HG03558 (cell line): ENCODE data around the gene ZNF142.

Source experiments
- ATAC-seq: cut with Tn5 transposase; IDR thresholded peaks from one replicate; pipeline ENCODE4 v1.9.1; 2021; ENCODE audit warnings: moderate number of reproducible peaks; ENCODE audit not compliant: unreplicated experiment; ENCODE audit errors: extremely low read depth

The ZNF142 gene

DNA sequence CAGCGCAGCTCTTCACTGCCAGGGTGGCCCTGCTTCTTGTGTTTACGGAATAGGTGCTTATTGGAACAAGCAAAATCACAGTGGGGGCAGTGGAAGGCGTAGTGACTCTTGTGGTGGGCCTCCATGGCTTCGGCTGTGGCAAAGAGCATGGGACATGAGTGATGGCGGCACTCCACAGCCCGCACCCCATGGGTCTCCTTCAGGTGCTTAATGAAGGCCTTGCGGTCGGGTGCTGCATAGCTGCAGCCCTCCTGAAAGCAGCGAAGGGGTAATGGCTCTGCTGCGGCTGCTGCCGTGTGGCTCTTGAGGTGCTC is 10.7 kb downstream of the ZNF142 start:
- no peak for ATAC-seq

DNA sequence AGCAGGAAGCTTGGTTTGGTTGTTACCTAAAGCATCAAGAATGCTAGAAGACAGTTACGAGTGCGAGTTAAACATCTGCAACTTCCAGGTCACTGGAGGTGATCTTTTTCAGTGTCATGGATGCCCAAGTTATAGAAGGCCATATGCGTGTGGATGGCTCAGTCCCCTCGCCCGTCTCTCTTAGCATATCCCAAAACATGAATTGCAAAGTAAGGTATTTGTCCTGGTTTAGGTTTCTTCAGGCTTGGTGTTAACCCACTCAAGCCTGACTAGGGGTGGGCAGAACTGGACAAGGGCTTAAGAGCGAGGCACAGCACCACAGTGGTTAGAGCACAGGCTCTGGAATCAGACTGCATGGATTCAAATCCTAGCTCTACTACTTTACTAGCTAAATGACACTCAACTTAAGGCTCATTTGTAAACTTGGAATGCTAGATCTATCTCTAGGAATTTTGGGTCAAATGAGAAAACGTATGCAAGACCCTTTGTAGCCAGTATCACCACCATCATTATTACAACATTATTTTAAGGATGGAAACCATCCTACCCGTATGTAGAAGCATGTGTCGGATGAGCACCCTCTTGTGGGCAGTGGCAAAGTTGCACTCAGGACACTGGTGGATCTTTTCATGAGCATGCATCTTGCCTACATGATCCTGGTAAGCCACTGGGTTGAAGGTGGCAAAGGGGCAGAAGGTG is 11.2 kb downstream of the ZNF142 start:
- ATAC-seq, result no peak

DNA sequence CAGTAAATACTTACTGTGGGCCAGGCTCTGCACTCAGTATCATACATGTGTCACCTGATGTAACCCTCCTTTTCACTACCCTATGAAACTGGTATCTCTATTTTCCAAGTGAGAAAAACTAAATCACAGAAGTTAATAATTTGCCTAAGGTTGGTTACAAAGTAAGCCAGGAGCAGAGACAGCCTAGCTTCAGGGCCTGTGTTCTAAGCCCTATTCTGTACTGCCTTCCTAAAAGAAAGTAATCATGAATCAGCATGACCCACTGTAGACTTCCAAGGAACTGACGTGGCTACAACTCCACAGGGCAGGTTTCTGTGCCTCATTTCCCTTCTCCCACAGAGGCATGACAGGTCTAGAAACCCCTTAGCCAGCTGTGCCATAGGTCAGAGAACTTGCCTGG is 14.3 kb downstream of the ZNF142 start:
- no peak for ATAC-seq

DNA sequence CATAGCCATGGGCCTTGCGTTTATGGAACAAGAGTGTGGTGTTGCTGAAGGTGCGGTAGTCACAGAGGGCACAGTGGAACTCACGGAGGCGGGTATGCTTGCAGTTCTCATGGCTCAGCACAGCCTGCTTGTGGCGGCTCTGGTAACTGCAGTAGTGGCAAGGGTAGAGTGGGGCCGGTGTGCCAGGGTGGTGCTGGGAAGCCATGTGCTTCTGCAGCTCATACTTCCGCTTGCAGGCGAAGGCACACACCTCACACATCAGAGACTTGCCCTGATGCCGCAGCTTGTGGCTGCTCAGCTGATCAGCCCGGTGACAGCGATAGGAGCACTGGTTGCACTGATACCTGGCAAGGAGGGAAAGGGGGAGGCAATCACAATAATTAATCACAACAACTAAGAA is 14.7 kb downstream of the ZNF142 start:
- ATAC-seq, result no peak

DNA sequence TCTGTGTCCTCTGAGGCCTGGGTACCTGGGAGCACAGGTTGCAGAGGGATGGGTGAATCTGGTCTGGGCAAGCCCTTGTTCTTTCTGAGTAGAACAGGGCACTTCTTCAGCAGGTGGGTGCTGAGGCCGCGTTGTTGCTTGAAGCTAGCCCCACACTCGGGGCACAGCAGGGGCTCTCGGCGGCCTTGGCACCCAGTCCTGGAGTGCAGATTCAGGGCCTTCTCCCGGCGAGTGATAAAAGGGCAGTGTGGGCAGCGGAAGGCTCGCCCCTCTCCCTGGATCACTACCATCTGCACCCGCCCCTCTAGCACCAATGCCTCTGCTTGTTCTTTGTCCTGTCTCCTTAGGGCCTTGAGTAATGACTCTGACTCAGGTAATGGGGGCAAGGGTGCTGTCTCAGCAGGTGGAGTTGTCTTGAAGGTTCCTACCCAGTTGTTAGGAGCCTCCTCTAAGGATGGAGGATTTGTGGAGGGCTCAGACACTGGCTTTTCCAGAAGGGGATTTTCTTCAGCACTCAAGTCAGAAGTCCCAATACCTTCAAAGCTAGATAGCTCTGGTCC is 15.6 kb downstream of the ZNF142 start:
- ATAC-seq, result no peak

DNA sequence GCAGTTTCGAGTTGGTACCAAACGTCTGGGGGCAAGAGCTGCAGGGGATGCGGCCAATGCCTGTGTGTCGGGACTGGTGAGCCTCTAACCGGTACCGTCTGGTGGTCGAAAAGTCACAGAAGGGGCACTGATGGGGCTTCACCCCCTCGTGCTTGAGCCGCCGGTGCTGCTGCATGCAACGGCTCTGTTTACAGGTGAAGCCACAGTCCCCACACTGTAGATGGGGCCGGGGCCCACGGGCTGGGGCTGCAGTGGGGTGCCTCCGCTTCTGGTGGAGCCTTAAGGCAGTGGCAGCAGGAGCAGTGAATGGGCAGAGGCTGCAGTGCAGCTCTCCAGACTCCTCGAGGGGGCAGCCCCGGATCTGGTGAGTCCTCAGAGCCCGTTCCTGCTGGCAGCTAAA is 16.6 kb downstream of the ZNF142 start:
- ATAC-seq, result no peak

DNA sequence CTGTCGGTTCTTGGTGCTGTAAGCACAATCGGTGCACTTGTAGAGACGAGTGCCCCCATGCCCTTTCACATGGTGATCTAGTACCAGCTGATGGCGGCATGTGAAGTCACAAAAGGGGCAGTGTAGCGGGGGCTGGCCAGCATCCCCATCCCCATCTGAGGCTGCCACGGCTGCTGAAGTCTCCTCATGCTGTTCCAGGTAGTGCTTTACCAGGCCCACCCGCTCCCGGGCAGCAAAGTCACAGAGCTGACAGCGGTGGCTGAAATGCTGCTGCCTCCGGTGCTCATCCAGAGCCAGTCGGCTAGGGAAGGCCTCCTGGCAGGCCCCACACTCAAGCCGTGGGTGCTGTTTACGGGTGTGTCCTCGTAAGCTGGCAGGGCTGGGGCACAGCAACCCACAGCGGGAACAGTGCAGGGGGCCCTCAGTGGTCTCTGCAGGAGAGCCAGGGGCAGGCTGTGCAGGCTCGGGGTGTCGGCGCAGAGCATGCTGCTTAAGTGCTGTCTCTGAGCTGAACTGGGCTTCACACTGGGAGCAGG is 17.2 kb downstream of the ZNF142 start:
- no peak for ATAC-seq

DNA sequence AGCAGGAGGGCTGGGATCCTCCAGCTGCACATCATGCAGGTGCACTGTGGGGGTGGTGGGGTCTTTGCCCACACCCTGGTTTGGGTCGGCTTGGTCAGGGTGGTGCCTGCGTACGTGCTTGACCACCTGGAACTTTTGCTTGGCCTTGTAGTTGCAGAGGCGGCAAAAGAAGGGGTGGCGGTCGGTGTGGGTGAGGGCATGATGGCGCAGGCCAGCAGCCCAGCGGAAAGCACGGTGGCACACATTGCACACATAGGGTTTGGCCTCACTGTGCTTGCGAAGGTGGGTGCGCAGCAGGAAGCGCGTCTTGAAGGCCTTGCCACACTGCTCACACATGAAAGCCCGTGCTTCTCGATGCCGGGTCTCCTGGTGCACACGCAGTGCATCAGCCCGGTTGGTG is 21.1 kb downstream of the ZNF142 start:
- no peak for ATAC-seq

DNA sequence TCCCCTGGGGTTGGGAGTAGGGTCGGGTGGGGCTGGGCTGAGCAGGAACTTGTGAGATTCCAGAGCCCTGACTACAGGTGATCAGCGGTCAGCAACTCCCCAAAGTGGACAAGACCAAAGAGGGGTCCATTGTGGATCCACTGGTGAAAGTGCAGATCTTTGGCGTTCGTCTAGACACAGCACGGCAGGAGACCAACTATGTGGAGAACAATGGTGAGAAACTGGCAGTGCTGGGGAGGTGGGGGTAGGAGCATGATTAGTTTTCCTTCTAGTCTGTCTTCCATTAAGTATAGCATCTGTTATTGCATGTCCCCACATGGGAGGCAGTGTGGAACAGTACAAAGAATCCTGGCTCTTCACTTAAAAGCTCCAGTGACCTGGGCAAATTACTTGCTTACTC is 23.7 kb downstream of the ZNF142 start:
- no peak for ATAC-seq

DNA sequence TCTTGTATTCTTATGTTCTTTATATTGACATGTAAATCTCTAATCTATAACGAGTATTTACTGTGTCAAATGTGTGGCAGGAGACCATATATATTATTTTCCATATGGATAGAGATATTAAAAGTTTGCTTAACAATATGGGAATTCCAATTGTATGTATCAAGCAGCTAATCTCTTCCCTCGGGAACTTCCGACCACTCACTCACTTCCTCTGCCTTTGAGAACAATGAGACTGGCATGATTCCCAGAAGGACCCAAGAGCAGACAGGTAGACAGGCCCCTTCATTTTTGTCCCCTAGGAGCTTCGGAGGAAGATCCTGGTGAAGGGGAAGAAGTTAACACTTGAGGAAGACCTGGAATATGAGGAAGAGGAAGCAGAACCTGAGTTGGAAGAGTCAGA is 27.6 kb downstream of the ZNF142 start:
- no peak for ATAC-seq

DNA sequence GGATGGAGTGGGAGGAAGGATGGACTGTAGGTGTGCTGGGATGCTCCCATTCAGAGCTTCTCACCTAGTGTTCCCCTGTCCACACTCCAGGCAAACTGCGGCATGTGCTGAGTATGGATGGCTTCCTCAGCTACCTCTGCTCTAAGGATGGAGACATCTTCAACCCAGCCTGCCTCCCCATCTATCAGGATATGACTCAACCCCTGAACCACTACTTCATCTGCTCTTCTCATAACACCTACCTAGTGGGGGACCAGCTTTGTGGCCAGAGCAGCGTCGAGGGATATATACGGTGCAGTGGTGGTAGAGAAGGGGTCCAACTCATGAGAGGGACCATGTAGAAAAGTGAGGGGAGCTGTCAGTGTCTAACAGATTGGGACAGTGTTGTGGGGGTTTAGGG is 31.5 kb downstream of the ZNF142 start:
- no peak for ATAC-seq

DNA sequence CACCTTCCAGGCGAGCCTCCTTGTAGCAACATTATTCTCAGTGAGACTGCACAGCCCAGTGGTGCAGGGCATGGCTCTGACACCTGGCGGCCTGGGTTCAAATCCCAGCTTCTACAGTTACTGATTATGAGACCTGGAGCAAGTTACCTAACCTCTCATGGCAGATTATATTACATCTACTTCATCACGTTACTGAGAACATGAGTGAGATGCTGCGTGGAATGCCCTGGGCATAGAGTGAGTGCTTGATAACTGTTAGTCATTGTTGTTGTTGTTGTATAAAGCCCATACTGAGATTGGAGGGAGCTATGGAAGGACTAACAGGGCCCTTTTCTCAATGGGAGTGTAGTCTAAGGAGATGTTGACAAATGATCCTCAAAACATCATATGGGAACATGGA is 33.1 kb downstream of the ZNF142 start:
- no peak for ATAC-seq

DNA sequence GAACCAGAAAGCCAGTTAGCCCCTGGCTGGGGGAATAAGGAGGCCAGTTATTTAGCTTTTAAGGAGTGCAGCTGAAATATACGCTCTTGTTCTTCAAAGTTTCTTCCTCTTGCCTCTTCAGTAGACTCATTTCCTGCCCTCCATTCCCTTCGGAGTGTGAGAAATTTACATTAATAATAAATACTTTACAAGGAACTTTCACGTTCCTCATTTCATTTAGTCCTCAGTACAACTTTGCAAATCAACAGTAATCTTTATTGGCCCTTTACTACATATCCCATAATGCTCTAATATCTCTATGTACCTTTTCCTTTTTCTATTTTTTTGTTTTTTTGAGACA is 36.1 kb downstream of the ZNF142 start:
- ATAC-seq, result no peak

DNA sequence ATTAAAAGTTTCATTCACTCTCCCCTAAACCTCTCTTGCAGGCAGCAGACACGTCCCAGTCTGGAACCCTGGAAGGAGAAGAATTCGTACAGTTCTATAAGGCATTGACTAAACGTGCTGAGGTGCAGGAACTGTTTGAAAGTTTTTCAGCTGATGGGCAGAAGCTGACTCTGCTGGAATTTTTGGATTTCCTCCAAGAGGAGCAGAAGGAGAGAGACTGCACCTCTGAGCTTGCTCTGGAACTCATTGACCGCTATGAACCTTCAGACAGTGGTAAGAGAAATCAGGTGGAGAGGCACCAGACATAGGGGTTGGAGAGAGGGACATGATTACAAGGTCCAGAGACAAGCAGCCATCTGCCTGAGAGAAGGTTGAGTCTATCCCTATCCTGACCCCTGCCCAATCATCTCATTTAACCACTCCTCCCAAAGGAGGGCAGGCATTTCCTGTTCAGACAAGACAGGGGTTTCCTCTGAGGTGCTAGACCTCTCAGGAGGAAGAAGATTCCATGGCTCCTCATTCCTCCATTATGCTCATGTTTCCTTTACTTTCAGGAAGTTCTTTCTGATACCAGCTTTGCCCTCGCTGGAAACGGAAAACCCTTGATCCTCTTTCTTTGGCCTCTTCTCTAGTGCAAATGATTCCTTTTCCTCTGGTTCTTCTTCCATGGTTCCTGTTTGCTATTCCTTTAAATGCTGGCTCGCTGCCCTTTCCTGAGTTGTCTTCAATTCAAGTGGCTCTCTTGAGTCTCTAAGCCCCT is 36.6 kb downstream of the ZNF142 start:
- ATAC-seq, result no peak

DNA sequence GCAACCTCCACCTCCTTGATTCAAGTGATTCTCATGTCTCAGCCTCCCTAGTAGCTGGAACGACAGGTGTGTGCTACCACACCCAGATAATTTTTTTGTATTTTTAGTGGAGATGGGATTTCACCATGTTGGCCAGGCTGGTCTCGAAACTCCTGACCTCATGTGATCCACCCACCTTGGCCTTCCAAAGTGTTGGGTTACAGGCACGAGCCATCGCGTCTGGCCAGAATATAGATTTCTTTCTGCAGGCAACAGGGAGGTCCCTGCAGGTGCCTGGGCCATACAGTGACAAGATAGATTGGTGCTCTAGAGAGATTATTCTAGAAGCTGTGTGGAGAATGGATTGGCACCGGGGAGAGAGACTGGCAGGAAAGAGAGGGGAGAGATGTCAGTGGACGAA is 38.4 kb downstream of the ZNF142 start:
- no peak for ATAC-seq

DNA sequence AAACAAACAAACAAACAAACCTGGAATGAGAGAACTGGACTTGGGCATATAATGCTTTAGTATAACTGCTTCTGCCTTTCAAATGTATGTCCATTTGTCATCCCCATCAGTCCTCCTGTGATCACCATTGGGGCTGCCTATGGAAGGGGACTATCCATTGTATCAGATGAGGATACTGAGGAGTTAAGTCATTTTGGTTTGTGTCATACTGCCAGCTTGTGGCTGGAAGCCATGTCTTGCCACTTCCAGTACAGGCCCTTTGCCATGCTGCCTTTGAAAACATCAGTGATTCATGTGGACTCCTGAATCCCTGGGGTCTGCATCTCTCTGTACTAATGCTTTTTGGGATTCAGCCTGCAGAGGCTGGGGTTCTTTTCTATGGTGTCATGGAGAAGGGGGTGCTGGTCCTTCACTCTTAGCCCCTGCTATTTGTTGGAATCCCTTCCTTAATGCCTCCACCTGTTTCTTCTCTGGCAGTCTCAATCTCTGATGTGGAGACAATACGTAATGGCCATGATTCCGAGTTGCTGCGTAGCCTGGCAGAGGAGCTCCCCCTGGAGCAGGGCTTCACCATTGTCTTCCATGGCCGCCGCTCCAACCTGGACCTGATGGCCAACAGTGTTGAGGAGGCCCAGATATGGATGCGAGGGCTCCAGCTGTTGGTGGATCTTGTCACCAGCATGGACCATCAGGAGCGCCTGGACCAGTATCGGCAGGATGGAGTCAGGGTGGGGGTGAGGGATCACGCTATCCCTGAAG is 41.1 kb downstream of the ZNF142 start:
- ATAC-seq, result no peak

DNA sequence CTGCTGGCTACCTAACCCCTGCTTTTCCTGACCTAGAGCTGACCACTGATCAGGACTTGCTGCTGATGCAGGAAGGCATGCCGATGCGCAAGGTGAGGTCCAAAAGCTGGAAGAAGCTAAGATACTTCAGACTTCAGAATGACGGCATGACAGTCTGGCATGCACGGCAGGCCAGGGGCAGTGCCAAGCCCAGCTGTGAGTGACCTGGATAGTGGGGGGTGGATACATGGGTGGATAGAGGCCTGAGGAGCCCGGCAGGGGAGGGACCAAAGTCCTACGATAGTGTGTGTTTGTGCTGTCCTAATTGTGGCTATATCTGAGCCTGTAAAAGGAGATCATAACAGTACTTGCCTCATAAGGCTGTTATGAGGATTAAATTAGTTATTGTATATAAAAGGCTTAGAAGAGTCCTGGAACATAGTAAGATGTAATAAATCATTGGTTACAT is 43.5 kb downstream of the ZNF142 start:
- no peak for ATAC-seq

DNA sequence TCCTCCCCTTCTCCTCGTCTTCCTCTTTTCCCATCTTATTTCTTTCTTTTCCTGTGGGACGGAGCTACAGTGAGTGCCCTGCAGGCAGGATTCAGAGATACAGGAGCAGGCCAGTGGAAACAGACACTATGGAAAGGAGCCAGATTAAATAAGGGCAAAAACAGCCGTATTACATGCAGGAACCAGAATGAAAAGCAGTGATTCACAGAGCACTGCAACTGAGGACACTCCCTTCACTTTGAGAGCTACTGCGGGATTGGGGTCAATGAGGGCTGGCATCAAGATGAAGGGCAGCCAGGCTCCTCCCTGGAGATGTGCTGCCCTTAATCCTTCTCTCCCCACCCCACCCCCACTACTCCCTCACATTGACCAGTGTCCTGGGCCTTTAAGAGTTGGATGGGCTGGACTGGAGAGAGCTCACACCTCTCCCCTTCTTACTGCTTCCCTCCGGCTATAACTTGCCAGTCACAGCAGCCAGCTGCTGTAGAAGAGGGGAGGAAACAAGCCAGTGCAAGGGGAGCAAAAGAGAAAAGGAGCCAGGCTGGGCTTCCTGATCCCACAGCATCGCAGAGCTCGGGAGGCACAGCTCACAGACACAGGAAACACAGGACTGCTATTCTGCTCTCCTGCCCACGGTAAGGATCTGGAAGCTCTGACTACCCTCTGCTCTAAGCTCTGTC is 51.8 kb downstream of the ZNF142 start, which contains the start of gene PLCD4:
TSS of gene PLCD4 (plus strand) at position 464 of the 680 bp plus-strand sequence. CDS start 7,841 bp downstream, outside the sequence.
- ATAC-seq, result no peak

DNA sequence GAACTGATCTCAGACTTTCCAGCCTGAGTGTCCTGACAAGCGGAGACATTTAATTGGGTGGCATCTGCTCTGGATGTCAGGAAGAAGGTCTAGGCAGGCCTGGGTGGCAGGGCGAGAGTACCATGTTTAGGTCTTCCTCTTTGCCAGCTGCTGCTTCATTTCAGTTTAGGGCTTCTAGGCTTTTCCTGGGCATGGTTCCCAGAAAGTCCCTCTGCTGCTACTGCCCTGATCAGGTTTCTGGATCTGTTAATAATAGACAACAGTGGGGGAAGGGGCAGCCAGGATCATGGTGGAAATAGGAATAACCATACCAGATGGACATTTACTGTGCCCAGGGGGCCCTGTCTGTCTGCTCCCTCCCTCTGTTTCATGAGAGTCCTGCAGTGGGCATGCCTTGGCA is 54.0 kb downstream of the ZNF142 start:
- no peak for ATAC-seq
